SK-N-SH (cell line): ENCODE data around the gene DBX2. TPM values are rescaled to one million over a fixed set of nuclear protein-coding genes. Genes with fewer than 3 reads are reported as not detected.

Source experiments
- CTCF ChIA-PET: fragments of 300-600, 350-600 bp; formaldehyde crosslinking; extraction: SDS; loops from one replicate; lab custom pipeline; 2021; lab: Yijun Ruan, JAX
- POLR2A ChIA-PET: fragments of 350-600 bp; sonication (Branson Sonifier 250); formaldehyde crosslinking; extraction: SDS; loops from one replicate; lab custom pipeline; 2020; ENCODE audit warnings: antibody characterized with exemption, inconsistent platforms; lab: Yijun Ruan, JAX
- DNase-seq: peaks from one replicate; pipeline ENCODE4 v3.0.0; 2012
- H2AFZ ChIP-seq: fragments of 200-600 bp; sonication (generic); 2 replicates; pipeline ENCODE4 v1.8.1; 2016; ENCODE audit warnings: antibody characterized with exemption, mild to moderate bottlenecking, low read depth
- H3F3A ChIP-seq: fragments of 200-600 bp; sonication (generic); replicated peaks from 2 replicates; pipeline ENCODE3; 2016; ENCODE audit warnings: antibody characterized with exemption, mild to moderate bottlenecking; ENCODE audit not compliant: insufficient read depth
- H3K27ac ChIP-seq, 2 experiments: fragments of 200-500 bp in 1 of 2; fragments of 200-600 bp in 1 of 2; sonication (Bioruptor generic) in 1 of 2; sonication (generic), shearing (Covaris generic) in 1 of 2; 2 replicates each; pipeline versions ENCODE4 v1.5.1 to v1.6.1; 2014 to 2016; ENCODE audit warnings: low read depth in 2 of 2, inconsistent platforms in 1 of 2, low read length in 1 of 2, mild to moderate bottlenecking in 1 of 2, mixed read lengths in 1 of 2
- H3K27me3 ChIP-seq: fragments of 200-600 bp; sonication (generic), shearing (Covaris generic); 2 replicates; pipeline ENCODE4 v1.6.1; 2016; ENCODE audit warnings: mixed run types; ENCODE audit not compliant: insufficient read depth
- H3K36me3 ChIP-seq, 2 experiments: fragments of 200-500 bp in 1 of 2; fragments of 200-600 bp in 1 of 2; sonication (Bioruptor generic) in 1 of 2; sonication (generic) in 1 of 2; replicated peaks in 1 of 2; 2 replicates each; pipeline versions ENCODE3 to v1.5.1; 2014 to 2016; ENCODE audit warnings: low read length in 1 of 2, mild to moderate bottlenecking in 1 of 2; ENCODE audit not compliant: insufficient read depth in 2 of 2, control insufficient read depth in 1 of 2
- H3K4me1 ChIP-seq, 2 experiments: fragments of 200-500 bp in 1 of 2; fragments of 200-600 bp in 1 of 2; sonication (Bioruptor generic) in 1 of 2; sonication (generic), shearing (Covaris generic) in 1 of 2; 2 replicates each; pipeline versions ENCODE4 v1.5.1 to v1.6.1; 2014 to 2016; ENCODE audit warnings: low read depth in 1 of 2, low read length in 1 of 2, mixed run types in 1 of 2; ENCODE audit not compliant: insufficient read depth in 2 of 2, control insufficient read depth in 1 of 2
- H3K4me2 ChIP-seq: fragments of 200-600 bp; sonication (generic), shearing (Covaris generic); 2 replicates; pipeline ENCODE4 v1.6.1; 2017; ENCODE audit warnings: mixed run types
- H3K4me3 ChIP-seq, 2 experiments: fragments of 200-500 bp in 1 of 2; fragments of 200-600 bp in 1 of 2; sonication (Bioruptor generic) in 1 of 2; sonication (generic), shearing (Covaris generic) in 1 of 2; 2 replicates each; pipeline versions ENCODE4 v1.5.1 to v1.8.1; 2014 to 2016; ENCODE audit warnings: low read depth in 2 of 2, inconsistent platforms in 1 of 2, low read length in 1 of 2, mild to moderate bottlenecking in 1 of 2, mixed read lengths in 1 of 2, moderate library complexity in 1 of 2
- H3K79me2 ChIP-seq: fragments of 200-600 bp; sonication (generic); 2 replicates; pipeline ENCODE4 v1.8.1; 2017; ENCODE audit warnings: mild to moderate bottlenecking; ENCODE audit not compliant: insufficient read depth
- H3K9ac ChIP-seq: fragments of 200-600 bp; sonication (generic); 2 replicates; pipeline ENCODE4 v1.6.1; 2017; ENCODE audit warnings: mixed run types
- H3K9me2 ChIP-seq: fragments of 200-600 bp; sonication (generic); 2 replicates; pipeline ENCODE4 v1.6.1; 2017; ENCODE audit warnings: mixed run types
- H3K9me3 ChIP-seq: fragments of 200-600 bp; sonication (generic); 2 replicates; pipeline ENCODE4 v1.6.1; 2017; ENCODE audit warnings: mixed run types, mild to moderate bottlenecking, moderate library complexity
- H4K20me1 ChIP-seq: fragments of 200-600 bp; sonication (generic); 2 replicates; pipeline ENCODE4 v1.6.1; 2017; ENCODE audit warnings: mild to moderate bottlenecking, mixed run types; ENCODE audit not compliant: insufficient read depth
- FOSL2 ChIP-seq: IDR thresholded peaks from 2 replicates; pipeline ENCODE4 v1.4.0; 2012; ENCODE audit warnings: low read depth, mild to moderate bottlenecking, moderate library complexity, borderline replicate concordance
- FOXJ3 ChIP-seq: sonication (generic); formaldehyde crosslinking; IDR thresholded peaks from 2 replicates; pipeline ENCODE4 v1.5.1; 2020; ENCODE audit warnings: mild to moderate bottlenecking, missing genetic modification reagents
- GATA2 ChIP-seq: sonication (generic); formaldehyde crosslinking; IDR thresholded peaks from 2 replicates; pipeline ENCODE4 v1.5.0; 2020; ENCODE audit warnings: mild to moderate bottlenecking, missing genetic modification reagents
- JUND ChIP-seq: IDR thresholded peaks from 2 replicates; pipeline ENCODE4 v1.4.0; 2012
- MXI1 ChIP-seq: IDR thresholded peaks from 2 replicates; pipeline ENCODE4 v1.6.1; 2012; ENCODE audit warnings: mild to moderate bottlenecking, low read depth, low read length, improper control_type of control experiment
- NFIC ChIP-seq: IDR thresholded peaks from 2 replicates; pipeline ENCODE4 v1.4.0; 2012; ENCODE audit warnings: borderline replicate concordance
- NRF1 ChIP-seq: IDR thresholded peaks from 2 replicates; pipeline ENCODE4 v1.6.1; 2012; ENCODE audit warnings: low read depth, mild to moderate bottlenecking, low read length
- POLR2AphosphoS5 ChIP-seq: IDR thresholded peaks from 2 replicates; pipeline ENCODE4 v1.6.1; 2012; ENCODE audit warnings: low read depth, low read length
- RAD21 ChIP-seq: IDR thresholded peaks from 2 replicates; pipeline ENCODE4 v1.6.1; 2012; ENCODE audit warnings: mild to moderate bottlenecking, low read length
- SIN3A ChIP-seq: IDR thresholded peaks from 2 replicates; pipeline ENCODE4 v1.6.1; 2012; ENCODE audit warnings: low read depth, mild to moderate bottlenecking, low read length, moderate library complexity, borderline replicate concordance
- TCF12 ChIP-seq: IDR thresholded peaks from 2 replicates; pipeline ENCODE4 v1.4.0; 2012
- YY1 ChIP-seq: IDR thresholded peaks from 2 replicates; pipeline ENCODE4 v1.4.0; 2012; ENCODE audit warnings: low read depth, mild to moderate bottlenecking
- WGBS: methylation state at CpG from one replicate; pipeline ENCODE4 v1.1.6; 2017; ENCODE audit warnings: low lambda C conversion rate; 5-methylcytosine and 5-hydroxymethylcytosine counted together
- polyA plus RNA-seq, 3 experiments: library from polyadenylated mRNA; depleted of rRNA; stranded (reverse); fragments of >200 nt; gene quantifications; 2 replicates each; pipeline ENCODE4 v1.2.3, GENCODE V29; 2012
- TF ChIP-seq, protein P1 (sequence below): IDR thresholded peaks from 2 replicates; pipeline ENCODE4 v1.4.0; 2012; ENCODE audit warnings: low read depth
- TF ChIP-seq, protein P2 (sequence below): IDR thresholded peaks from 2 replicates; pipeline ENCODE4 v1.6.1; 2012; ENCODE audit warnings: mild to moderate bottlenecking, low read depth, low read length, moderate library complexity
- TF ChIP-seq, protein P3 (sequence below): IDR thresholded peaks from 2 replicates; pipeline ENCODE4 v1.4.0; 2012; ENCODE audit warnings: low read depth, borderline replicate concordance
- TF ChIP-seq, protein P4 (sequence below): fragments of 150-350 bp; IDR thresholded peaks from 2 replicates; pipeline ENCODE4 v1.6.1; 2017; ENCODE audit warnings: antibody characterized with exemption, low read length, low read depth, borderline replicate concordance

Gene DBX2
- polyA plus RNA-seq, 1 of the 3 experiments (the other 2 are of a cell fraction): not detected

DNA sequence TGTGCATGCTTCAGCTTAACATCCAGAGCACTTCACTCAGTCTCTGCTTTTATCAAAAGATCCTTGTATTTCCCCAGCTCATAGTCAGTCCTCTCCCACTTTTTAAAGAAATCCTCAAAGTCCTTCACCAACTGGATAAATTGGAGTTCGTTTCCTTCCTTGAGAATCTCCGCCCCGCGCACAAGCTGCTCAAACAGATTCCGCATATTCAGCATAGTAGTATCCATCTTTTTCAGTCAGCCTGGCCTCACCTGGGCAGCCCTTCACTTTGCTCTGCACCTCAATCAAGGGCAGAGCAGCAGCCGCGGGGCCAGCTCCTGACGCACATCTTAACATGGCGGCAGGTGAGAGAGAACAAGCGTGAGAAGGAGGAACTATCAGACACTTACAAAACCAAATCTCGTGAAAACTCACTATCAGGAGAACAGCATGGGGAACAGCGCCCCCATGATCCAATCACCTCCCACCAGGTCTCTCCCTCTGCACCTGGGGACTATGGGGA is 14.3 kb upstream of the DBX2 start:
- Histone ChIP-seq H3K27ac (no peak overlapping the region), H3K36me3 (no peaks in the 10 kb centered on the region), H3K9me3 (no peaks in the 10 kb centered on the region), H3K79me2 (no peaks in the 10 kb centered on the region), H3K9ac (no peak overlapping the region), H3K4me3 (no peak overlapping the region), H3F3A (no peaks in the 10 kb centered on the region), H4K20me1 (no peaks in the 10 kb centered on the region), H3K9me2 (no peaks in the 10 kb centered on the region), H3K27me3 (no peaks in the 10 kb centered on the region; the same call in 1 of the 2 replicates), H3K4me2 (no peak overlapping the region), H2AFZ (no peak overlapping the region), H3K4me1 (no peaks in the 10 kb centered on the region)
- CTCF ChIA-PET: no interaction called here
- WGBS: 52% methylated on average over 12 of the region's 12 CpGs
- TF ChIP-seq, protein P1, sequence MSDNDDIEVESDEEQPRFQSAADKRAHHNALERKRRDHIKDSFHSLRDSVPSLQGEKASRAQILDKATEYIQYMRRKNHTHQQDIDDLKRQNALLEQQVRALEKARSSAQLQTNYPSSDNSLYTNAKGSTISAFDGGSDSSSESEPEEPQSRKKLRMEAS: no peak
- TF ChIP-seq POLR2AphosphoS5 (no peak), GATA2 (CRISPR knock-in tag) (no peak), YY1 (no peak), NRF1 (no peak), MXI1 (no peak), FOXJ3 (CRISPR knock-in tag) (no peak), FOSL2 (no peak), TCF12 (no peak), JUND (no peak), NFIC (no peak), SIN3A (no peak), RAD21 (no peak)
- TF ChIP-seq, protein P2, sequence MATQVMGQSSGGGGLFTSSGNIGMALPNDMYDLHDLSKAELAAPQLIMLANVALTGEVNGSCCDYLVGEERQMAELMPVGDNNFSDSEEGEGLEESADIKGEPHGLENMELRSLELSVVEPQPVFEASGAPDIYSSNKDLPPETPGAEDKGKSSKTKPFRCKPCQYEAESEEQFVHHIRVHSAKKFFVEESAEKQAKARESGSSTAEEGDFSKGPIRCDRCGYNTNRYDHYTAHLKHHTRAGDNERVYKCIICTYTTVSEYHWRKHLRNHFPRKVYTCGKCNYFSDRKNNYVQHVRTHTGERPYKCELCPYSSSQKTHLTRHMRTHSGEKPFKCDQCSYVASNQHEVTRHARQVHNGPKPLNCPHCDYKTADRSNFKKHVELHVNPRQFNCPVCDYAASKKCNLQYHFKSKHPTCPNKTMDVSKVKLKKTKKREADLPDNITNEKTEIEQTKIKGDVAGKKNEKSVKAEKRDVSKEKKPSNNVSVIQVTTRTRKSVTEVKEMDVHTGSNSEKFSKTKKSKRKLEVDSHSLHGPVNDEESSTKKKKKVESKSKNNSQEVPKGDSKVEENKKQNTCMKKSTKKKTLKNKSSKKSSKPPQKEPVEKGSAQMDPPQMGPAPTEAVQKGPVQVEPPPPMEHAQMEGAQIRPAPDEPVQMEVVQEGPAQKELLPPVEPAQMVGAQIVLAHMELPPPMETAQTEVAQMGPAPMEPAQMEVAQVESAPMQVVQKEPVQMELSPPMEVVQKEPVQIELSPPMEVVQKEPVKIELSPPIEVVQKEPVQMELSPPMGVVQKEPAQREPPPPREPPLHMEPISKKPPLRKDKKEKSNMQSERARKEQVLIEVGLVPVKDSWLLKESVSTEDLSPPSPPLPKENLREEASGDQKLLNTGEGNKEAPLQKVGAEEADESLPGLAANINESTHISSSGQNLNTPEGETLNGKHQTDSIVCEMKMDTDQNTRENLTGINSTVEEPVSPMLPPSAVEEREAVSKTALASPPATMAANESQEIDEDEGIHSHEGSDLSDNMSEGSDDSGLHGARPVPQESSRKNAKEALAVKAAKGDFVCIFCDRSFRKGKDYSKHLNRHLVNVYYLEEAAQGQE: no peak
- TF ChIP-seq, protein P3, sequence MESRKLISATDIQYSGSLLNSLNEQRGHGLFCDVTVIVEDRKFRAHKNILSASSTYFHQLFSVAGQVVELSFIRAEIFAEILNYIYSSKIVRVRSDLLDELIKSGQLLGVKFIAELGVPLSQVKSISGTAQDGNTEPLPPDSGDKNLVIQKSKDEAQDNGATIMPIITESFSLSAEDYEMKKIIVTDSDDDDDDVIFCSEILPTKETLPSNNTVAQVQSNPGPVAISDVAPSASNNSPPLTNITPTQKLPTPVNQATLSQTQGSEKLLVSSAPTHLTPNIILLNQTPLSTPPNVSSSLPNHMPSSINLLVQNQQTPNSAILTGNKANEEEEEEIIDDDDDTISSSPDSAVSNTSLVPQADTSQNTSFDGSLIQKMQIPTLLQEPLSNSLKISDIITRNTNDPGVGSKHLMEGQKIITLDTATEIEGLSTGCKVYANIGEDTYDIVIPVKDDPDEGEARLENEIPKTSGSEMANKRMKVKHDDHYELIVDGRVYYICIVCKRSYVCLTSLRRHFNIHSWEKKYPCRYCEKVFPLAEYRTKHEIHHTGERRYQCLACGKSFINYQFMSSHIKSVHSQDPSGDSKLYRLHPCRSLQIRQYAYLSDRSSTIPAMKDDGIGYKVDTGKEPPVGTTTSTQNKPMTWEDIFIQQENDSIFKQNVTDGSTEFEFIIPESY: no peak
- TF ChIP-seq, protein P4, sequence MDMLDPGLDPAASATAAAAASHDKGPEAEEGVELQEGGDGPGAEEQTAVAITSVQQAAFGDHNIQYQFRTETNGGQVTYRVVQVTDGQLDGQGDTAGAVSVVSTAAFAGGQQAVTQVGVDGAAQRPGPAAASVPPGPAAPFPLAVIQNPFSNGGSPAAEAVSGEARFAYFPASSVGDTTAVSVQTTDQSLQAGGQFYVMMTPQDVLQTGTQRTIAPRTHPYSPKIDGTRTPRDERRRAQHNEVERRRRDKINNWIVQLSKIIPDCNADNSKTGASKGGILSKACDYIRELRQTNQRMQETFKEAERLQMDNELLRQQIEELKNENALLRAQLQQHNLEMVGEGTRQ: no peak
- no peak for DNase-seq
- POLR2A ChIA-PET: no interaction called here
